GOT3 (cell line): Measurements from ENCODE around the gene THBD.

Experiments used
- DNase-seq: peaks from one replicate; lab custom pipeline; 2025; ENCODE audit warnings: mixed read lengths; lab: John Stamatoyannopoulos, UW

The THBD gene

GRCh38 chr20:23084282-23084844 is 34.9 kb upstream of the THBD start:
- DNase-seq = no peak

GRCh38 chr20:23083553-23084220 is 34.2 kb upstream of the THBD start:
- DNase-seq = no peak

DNA sequence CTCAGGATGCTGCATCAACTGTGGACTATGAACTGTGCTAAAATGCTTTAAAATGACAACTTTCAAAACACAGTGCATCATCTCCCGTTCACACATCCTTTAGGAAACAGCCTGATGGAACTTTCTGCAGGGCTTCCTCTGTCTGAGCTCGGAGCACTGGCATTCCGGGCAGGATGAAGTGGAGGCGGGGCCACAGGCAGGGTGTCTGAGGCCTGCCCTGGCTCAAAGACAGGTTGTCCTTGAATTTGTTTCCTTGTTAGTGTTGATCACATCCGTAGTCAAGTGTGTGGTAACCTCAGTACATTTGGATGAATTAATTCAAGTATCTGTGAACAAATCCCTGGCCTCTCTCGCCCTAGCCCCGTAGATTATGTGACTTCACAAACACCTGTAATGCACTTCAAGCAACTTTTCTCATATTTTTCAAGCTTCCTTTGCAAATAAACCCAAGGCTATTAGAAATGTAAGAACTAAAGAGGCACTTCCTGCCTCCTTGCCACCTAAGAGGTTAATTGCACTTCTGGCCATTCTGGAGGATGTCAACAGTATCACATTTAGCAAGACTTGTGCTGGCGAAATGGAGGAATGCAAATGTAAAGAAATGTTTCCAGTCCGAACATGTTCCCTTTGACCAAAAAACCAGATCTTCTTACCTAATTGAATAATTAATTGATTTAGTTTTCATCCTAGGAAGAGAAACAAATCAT is 33.5 kb upstream of the THBD start:
- DNase-seq = no peak

- DNase-seq = no peak
Measured at GRCh38 chr20:23081263-23081819, 31.9 kb upstream of the THBD start.

- no peak for DNase-seq
Measured at GRCh38 chr20:23080521-23080920, 31.0 kb upstream of the THBD start.

DNA sequence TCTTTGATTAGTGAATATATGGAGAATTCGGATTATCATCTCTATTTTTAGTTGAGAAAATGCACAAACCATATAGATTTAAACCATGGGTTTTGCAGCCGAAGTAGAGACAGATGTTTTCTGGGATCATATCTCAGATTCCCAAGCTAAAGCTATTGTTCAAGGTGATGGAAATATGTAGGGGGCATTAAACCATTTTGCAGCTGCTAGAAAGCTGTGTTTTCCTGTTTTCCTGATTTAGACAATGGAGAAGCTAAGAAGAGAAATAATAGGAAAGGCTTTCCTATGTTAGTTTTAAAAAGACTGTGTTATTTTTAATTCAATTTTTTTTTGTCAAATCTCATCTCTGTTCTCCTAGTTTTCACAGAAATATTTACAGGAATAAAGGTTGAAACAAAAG is 30.5 kb upstream of the THBD start:
- no peak for DNase-seq

GRCh38 chr20:23079016-23079351 is 29.5 kb upstream of the THBD start:
- DNase-seq = no peak

GRCh38 chr20:23078351-23079015 is 29.0 kb upstream of the THBD start:
- DNase-seq = no peak

DNA sequence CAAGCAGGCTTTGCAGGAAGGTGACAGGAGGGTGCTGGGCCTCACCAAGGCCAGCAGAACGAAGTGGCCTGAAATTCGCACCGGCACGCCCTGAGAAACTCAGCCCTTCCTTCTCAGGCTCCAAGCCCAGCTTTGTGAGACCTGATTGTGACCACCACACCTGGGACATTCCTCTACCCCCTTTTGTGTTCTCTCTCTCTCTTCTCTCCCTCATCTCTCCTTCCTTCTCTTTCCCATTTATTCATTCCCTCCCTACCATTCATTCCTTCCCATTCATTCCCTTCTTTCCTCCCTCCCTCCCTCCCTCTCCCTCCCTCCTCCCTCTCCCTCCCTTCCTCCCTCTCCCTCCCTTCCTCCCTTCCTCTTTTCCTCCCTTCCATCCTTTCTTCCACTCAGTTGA is 27.8 kb upstream of the THBD start:
- no peak for DNase-seq

- no peak for DNase-seq
Measured at GRCh38 chr20:23074052-23074451, 24.6 kb upstream of the THBD start.

DNA sequence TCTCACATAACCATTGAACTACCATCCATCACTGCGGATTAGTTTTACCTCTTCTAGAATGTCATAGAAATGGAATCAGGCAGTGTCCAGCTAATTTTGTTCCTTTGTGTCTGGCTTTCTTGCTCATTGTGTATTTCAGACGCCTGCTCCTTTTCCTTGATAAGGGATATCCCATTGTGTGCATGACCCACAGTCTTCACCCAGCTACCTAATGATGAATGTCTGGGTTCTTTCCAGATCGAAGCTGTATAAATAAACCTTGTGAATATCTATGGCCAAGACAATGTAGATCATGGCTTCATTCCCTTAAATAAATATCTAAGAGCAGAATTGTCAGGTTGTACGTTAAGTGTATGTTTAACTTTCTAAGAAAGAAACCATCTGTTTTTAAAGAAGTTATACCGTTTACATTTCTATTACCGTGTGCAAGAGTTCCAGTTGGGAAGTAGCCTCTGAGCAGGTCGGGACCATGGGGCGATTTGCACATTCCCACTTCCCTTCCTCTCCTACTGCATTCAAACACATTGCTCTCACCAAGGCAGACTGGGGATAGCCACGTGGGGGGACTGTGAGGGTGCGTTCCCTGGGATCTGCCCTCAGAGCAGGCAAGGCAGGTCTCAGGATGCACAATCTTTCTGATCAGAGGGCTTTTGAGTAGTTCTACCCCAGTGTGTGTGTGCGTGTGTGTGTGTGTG is 23.6 kb upstream of the THBD start:
- DNase-seq = no peak

DNA sequence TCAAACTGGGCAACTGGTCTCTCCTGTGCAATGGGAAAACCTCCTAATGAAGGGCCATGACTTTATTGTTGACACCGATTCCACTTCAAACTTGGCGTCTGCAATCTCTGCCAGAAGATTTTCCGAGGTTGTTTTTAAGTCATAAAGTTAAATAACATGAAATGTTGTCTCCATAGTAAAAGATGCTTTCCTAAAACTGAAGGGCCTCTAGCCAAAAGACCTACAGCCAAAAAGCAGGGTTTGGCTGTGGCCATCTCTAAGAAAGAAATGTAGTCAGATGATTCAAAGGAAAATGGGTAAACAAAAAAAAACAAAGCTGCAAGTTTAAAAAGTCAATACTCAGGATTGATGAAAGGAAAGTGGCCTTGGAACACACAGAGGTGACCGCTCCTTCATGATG is 22.5 kb upstream of the THBD start:
- DNase-seq = no peak

DNA sequence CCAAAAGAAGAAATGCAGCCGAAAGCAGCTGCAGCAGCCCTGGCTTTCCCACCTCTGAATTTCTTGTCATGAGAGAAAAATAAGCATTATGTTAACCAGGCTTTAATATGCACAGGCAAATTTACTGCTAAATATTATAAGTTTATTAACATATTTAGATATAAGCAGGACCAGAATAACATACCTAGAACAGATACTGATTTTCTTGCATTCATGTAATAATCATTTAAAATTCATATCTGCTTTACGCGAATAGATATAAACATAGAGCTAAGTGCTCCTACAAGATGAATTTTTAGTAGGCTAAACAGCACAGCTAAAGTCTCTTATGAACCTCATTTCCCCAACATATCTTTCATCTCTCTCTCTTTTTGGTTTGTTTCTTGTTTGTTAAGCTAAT is 21.9 kb upstream of the THBD start:
- no peak for DNase-seq

DNA sequence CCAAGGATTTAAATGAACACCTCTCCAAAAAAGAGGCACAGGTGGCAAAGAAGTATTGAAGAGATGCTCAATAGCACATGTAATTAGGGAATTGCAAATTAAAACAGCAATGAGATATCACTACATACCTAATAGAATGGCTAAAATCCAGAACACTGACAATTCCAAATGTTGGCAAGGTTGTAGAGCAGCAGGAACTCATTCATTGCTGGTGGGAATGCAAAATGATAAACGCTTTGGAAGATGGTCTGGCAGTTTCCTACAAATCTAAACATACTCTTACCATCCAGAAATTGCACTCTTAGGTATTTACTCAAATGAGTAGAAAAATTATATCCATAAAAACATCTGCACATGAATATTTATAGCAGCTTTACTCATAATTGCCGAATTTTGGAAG is 19.6 kb upstream of the THBD start:
- DNase-seq = no peak

DNA sequence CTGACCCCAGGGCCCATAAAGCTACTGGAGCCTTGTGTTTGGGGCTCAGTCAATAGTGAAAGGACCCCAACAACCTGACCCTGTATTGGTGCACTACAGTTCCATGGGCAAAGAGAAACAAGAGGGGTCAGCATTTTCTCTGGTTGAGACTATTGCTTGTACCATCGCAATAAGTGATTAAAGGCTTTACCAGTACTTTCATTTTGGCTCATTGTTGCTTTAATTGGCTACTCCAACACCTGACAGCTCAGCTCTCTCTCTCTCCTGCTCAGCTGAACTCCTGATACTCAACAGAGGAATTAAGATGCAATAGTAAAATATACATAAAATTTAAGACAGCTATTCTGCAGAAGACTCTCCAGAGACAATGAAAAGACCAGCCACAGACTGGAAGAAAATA is 18.8 kb upstream of the THBD start:
- no peak for DNase-seq

DNA sequence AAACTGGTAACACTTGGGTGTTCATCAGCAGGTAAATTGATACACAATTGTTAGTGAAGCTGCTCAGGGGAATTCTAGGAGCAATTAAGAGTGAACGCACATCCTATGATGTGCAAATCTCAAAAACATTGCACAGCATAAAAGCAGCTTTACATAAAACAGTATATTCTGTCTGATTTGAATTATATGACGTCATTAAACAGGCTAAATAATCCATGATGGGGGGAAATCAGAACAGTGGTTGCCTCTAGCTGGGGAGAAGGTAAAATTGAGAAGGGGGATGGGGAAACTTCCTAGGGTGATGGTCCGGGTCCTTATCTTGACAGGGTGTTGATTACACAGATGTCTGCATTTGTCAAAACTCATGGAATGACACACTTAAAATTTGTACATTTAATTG is 17.3 kb upstream of the THBD start:
- DNase-seq = no peak

DNA sequence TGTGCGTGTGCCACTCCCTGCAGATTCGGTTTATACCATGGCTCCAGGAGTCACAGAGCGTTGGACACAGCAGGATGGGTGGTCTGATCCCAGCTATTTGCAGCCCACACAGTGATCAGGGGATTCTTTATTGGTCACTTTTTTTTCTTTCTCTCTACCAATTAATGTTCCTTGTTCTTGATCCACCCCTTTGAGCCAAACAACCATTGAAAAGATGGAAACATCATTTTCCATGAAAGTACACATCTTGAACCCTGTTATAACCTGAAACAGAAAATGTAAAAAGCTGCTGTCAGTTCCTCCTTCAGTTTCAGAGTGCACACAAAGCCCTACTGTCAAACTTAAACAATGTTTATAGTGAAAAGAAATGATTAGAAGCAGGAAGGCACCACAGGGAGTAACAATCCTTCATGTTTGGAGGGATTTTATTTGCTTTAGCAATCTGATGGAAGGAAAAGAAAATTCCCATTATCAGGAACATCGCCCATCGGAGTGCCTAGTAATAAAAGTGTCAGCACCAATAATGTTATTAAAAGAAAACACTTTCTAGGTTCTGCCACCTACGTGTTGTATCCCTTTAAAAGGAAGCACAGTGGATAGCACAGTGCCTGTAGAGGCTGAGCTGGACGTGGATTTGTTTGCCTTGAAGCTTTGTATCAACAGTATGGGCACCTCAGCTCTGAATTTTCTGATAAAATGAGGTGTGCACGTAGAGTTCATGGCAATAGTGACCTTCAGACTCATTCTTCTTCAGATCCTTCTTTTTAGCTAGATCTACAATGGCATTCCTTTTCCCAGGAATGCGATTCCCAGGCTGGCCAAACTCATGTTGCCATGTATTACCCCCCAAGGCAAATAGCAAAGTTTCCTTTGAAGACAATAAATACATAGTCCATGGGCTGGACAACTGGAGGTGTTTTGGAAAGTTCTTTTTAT is 16.1 kb upstream of the THBD start:
- no peak for DNase-seq

DNA sequence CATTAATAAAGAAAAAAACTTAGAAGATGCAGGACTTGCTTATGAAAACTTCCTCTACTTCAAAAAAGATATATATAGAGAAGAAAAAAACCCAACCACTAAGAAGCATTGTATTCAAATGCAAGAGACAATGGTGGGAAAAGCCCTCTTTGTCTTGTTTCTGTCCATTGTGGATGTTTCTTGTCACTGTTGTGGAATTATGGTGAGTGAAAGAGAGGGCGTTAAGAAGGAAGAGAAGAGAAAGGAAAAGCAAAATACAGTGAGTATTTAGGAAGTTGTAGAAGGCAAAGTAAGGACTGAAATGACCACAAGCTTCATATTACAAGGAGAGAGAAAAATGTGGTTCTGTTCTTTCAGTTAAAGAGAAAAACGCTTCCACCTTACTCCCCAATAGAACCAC is 14.1 kb upstream of the THBD start:
- no peak for DNase-seq

- no peak for DNase-seq
Measured at GRCh38 chr20:23063168-23063567, 13.7 kb upstream of the THBD start.

- no peak for DNase-seq
Measured at GRCh38 chr20:23062632-23063031, 13.2 kb upstream of the THBD start.
